Kidney capillary endothelial cell (primary cell): ENCODE data around the gene CFAP99.
"Not testable (repeated sequence)": the region's sequence is repeated elsewhere in the genome, so short reads cannot be mapped to it uniquely, and the experiment has no call there.

Experiments used
- DNase-seq: peaks from one replicate; pipeline ENCODE4 v3.0.0-alpha.2; 2018; ENCODE audit warnings: low spot score

The CFAP99 gene

GRCh38 chr4:2428496-2429213 lies 9.9 kb downstream of the CFAP99 start:
- no peak for DNase-seq

- not testable (repeated sequence) for DNase-seq
Observed at GRCh38 chr4:2429945-2430757, 11.4 kb downstream of the CFAP99 start.

- DNase-seq: no peak
Observed at GRCh38 chr4:2432004-2432403, 13.2 kb downstream of the CFAP99 start.

GRCh38 chr4:2432991-2433530 lies 14.3 kb downstream of the CFAP99 start:
- no peak for DNase-seq

- no peak for DNase-seq
Observed at GRCh38 chr4:2433609-2434350, 15.0 kb downstream of the CFAP99 start.

- DNase-seq: no peak
Observed at GRCh38 chr4:2434420-2434819, 15.7 kb downstream of the CFAP99 start.

GRCh38 chr4:2436301-2436700 lies 17.5 kb downstream of the CFAP99 start:
- DNase-seq: no peak

GRCh38 chr4:2436761-2437474 lies 18.2 kb downstream of the CFAP99 start:
- no peak for DNase-seq

- no peak for DNase-seq
Observed at GRCh38 chr4:2437475-2438215, 18.9 kb downstream of the CFAP99 start.

GRCh38 chr4:2438822-2439718 lies 20.3 kb downstream of the CFAP99 start:
- no peak for DNase-seq

GRCh38 chr4:2441393-2442174 lies 22.8 kb downstream of the CFAP99 start:
- DNase-seq: peak; percentile 51

GRCh38 chr4:2442175-2442993 lies 23.6 kb downstream of the CFAP99 start:
- no peak for DNase-seq

GRCh38 chr4:2443061-2443730 lies 24.4 kb downstream of the CFAP99 start:
- DNase-seq: no peak

GRCh38 chr4:2443956-2444740 lies 25.4 kb downstream of the CFAP99 start:
- no peak for DNase-seq

GRCh38 chr4:2445130-2445529 lies 26.4 kb downstream of the CFAP99 start:
- no peak for DNase-seq

GRCh38 chr4:2445571-2445970 lies 26.8 kb downstream of the CFAP99 start:
- DNase-seq: no peak
